ENCODE results near the gene ATG13.

The ATG13 gene

GRCh38 chr11:46609386-46609785 lies 8.0 kb upstream of the ATG13 start:
- DNase-seq = no peak

- no peak for DNase-seq
These were observed 5.6 kb upstream of the ATG13 start for GRCh38 chr11:46611526-46612304.

GRCh38 chr11:46612326-46612725 lies 5.0 kb upstream of the ATG13 start:
- no peak for DNase-seq

GRCh38 chr11:46615756-46616155 lies 1.6 kb upstream of the ATG13 start:
- no peak for DNase-seq

- no peak for DNase-seq
These were observed 711 bp upstream of the ATG13 start for GRCh38 chr11:46616551-46617133.

- DNase-seq = no peak
These were observed 590 bp downstream of the ATG13 start for GRCh38 chr11:46617972-46618314.

GRCh38 chr11:46618837-46619236 lies 1.5 kb downstream of the ATG13 start:
- DNase-seq = no peak

- no peak for DNase-seq
These were observed 8.1 kb downstream of the ATG13 start for GRCh38 chr11:46625406-46625805.

GRCh38 chr11:46628961-46629360 lies 11.6 kb downstream of the ATG13 start:
- no peak for DNase-seq

- DNase-seq = no peak
These were observed 12.9 kb downstream of the ATG13 start for GRCh38 chr11:46630237-46630636.

- no peak for DNase-seq
These were observed 14.3 kb downstream of the ATG13 start for GRCh38 chr11:46631676-46632075.

GRCh38 chr11:46632502-46632901 lies 15.1 kb downstream of the ATG13 start:
- no peak for DNase-seq

- DNase-seq = no peak
These were observed 16.2 kb downstream of the ATG13 start for GRCh38 chr11:46633291-46634217.

GRCh38 chr11:46635557-46636139 lies 18.3 kb downstream of the ATG13 start:
- no peak for DNase-seq

GRCh38 chr11:46637546-46637945 lies 20.2 kb downstream of the ATG13 start:
- DNase-seq = no peak

GRCh38 chr11:46639197-46639839 lies 22.0 kb downstream of the ATG13 start:
- no peak for DNase-seq

GRCh38 chr11:46640036-46640788 lies 22.9 kb downstream of the ATG13 start:
- DNase-seq = no peak

GRCh38 chr11:46641639-46642038 lies 24.3 kb downstream of the ATG13 start:
- no peak for DNase-seq

GRCh38 chr11:46642627-46643335 lies 25.4 kb downstream of the ATG13 start:
- no peak for DNase-seq

- DNase-seq = no peak
These were observed 26.2 kb downstream of the ATG13 start for GRCh38 chr11:46643531-46643930.

- no peak for DNase-seq
These were observed 26.6 kb downstream of the ATG13 start for GRCh38 chr11:46643986-46644385.

Data from NCI-H1694 (cell line).